ENCODE measurements around the gene SLC19A1.

SLC19A1 gene

DNA sequence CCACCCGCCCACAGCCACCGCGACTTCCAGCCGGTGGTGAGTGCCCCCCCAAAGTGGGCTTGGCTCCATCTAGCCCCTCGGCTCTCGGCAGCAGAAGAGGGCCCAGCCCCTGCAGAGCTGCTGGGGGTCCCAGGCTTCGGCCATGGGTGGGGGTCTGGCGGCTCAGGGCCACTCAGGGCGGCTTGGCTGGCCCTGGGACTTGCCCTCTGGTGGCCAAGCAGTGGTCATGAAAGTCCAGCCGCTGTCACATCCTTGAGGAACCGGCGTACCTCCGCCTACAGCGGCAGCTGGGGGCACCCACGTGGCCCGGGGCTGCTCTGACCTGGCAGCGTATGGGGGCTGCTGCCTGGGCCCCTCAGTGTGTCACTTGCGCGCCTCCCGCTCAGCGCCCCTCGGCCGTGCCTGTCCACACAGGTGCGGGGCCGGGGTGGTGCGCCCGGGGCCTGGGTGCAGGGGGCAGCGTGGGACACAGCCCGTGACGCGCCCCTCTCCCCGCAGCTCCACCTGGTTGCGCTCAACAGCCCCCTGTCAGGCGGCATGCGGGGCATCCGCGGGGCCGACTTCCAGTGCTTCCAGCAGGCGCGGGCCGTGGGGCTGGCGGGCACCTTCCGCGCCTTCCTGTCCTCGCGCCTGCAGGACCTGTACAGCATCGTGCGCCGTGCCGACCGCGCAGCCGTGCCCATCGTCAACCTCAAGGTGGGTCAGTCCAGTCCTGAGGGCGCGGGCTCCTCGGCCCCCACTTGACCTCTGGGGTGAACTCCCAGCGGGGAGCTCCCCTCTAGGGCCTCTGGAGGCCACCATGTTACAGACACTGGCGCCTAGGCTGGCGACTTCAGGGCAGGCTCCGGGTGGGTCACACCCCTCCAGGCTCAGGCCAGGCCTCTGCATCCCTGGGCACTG lies 32.4 kb downstream of the SLC19A1 start:
- Histone ChIP-seq H3K27me3 (ENCODE audit: control insufficient read depth, insufficient read depth, low read length) (no peaks in the 10 kb centered on the region), H3K27ac (no peak overlapping the region), H3K36me3 (ENCODE audit: control insufficient read depth, insufficient read depth, low read length) (no peaks in the 10 kb centered on the region), H3K4me3 (ENCODE audit: low read depth, low read length) (no peak overlapping the region), H3K4me1 (no peaks in the 10 kb centered on the region), H2AFZ (no peak overlapping the region), H3K79me2 (no peaks in the 10 kb centered on the region), H3K9me3 (ENCODE audit: control insufficient read depth, low read length) (no peaks in the 10 kb centered on the region), H3K4me2 (ENCODE audit: low read length) (no peak overlapping the region), H3K9ac (no peak overlapping the region)
- TF ChIP-seq, protein P1, sequence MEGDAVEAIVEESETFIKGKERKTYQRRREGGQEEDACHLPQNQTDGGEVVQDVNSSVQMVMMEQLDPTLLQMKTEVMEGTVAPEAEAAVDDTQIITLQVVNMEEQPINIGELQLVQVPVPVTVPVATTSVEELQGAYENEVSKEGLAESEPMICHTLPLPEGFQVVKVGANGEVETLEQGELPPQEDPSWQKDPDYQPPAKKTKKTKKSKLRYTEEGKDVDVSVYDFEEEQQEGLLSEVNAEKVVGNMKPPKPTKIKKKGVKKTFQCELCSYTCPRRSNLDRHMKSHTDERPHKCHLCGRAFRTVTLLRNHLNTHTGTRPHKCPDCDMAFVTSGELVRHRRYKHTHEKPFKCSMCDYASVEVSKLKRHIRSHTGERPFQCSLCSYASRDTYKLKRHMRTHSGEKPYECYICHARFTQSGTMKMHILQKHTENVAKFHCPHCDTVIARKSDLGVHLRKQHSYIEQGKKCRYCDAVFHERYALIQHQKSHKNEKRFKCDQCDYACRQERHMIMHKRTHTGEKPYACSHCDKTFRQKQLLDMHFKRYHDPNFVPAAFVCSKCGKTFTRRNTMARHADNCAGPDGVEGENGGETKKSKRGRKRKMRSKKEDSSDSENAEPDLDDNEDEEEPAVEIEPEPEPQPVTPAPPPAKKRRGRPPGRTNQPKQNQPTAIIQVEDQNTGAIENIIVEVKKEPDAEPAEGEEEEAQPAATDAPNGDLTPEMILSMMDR (IDR thresholded peaks at IDR 0.05) = no peak

DNA sequence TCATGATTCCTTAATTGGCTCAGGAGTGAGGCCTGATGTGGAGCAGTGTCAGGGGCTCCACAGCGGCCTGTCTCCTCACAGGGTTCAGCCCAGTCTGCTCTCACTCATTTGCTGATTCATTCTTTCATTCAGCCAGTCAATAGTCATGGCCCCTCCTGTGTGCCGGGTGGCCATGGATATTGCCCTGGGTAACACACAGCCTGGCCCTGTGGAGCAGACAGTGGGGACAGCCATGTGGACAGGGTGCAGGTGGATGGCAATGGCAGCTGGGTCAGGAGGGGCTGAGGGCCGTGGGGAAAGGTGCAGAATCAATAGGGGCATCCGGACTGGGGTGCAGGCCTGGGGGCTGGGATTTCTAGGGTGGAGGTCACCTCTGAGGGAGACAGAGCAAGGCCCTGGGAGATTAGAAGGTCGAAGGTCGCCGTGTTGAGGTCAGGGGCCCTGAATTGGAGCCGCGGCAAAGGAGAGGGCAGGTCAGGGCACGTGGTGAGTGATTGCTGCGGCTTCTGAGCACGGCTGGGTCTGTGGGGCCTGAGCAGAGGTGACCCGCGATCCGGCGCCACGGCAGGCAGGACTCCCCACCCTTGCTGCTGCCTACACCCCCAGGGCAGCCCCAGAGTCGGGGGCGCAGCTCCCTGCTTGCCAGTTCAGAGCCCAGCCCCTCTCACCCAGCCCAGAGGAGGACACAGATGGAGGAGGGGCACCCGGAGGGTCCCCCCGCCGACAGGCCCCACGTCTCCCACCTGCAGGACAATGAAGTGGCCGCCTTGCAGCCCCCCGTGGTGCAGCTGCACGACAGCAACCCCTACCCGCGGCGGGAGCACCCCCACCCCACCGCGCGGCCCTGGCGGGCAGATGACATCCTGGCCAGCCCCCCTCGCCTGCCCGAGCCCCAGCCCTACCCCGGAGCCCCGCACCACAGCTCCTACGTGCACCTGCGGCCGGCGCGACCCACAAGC lies 33.4 kb downstream of the SLC19A1 start:
- Histone ChIP-seq H3K9ac (no peak overlapping the region), H3K4me2 (ENCODE audit: low read length) (no peak overlapping the region), H3K27me3 (ENCODE audit: control insufficient read depth, insufficient read depth, low read length) (no peaks in the 10 kb centered on the region), H3K4me1 (no peaks in the 10 kb centered on the region), H2AFZ (no peak overlapping the region), H3K9me3 (ENCODE audit: control insufficient read depth, low read length) (no peaks in the 10 kb centered on the region), H3K4me3 (ENCODE audit: low read depth, low read length) (no peak overlapping the region), H3K36me3 (ENCODE audit: control insufficient read depth, insufficient read depth, low read length) (no peaks in the 10 kb centered on the region), H3K79me2 (no peaks in the 10 kb centered on the region), H3K27ac (no peak overlapping the region)
- TF ChIP-seq, protein P1 (IDR thresholded peaks at IDR 0.05) = no peak

DNA sequence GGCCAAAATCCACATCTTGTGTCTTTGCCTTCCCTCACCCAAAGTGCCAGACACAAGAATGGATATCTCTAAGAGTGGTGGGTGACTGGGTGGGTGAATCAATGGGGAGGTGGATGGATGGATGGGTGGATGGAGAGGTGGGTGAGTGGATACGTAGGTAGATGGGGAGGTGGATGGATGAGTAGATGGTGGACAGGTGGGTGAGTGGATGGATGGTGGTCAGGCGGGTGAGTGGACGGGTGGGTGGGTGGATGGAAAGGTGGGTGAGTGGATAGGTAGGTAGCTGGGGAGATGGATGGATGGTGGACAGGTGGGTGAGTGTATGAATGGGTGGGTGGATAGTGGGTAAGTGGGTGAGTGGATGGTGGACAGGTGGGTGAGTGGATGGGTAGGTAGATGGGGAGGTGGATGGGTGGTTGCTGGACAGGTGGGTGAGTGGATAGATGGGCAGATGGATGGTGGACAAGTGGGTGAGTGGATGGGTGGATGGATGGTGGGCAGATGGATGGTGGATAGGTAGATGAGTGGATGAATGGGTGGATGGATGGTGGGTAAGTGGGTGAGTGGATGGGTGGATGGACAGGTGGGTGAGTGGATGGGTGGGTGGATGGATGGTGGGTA lies 34.2 kb downstream of the SLC19A1 start:
- H3K27me3 ChIP-seq (ENCODE audit: control insufficient read depth, insufficient read depth, low read length) = no peaks in the 10 kb centered on the region
- no peak overlapping the region for H2AFZ ChIP-seq
- H3K4me1 ChIP-seq = no peaks in the 10 kb centered on the region
- no peaks in the 10 kb centered on the region for H3K36me3 ChIP-seq (ENCODE audit: control insufficient read depth, insufficient read depth, low read length)
- H3K4me2 ChIP-seq (ENCODE audit: low read length) = no peak overlapping the region
- TF ChIP-seq, protein P1 (IDR thresholded peaks at IDR 0.05) = no peak
- H3K9me3 ChIP-seq (ENCODE audit: control insufficient read depth, low read length) = no peaks in the 10 kb centered on the region
- H3K4me3 ChIP-seq (ENCODE audit: low read depth, low read length) = no peak overlapping the region
- H3K9ac ChIP-seq = no peak overlapping the region
- H3K79me2 ChIP-seq = no peaks in the 10 kb centered on the region
- no peak overlapping the region for H3K27ac ChIP-seq

DNA sequence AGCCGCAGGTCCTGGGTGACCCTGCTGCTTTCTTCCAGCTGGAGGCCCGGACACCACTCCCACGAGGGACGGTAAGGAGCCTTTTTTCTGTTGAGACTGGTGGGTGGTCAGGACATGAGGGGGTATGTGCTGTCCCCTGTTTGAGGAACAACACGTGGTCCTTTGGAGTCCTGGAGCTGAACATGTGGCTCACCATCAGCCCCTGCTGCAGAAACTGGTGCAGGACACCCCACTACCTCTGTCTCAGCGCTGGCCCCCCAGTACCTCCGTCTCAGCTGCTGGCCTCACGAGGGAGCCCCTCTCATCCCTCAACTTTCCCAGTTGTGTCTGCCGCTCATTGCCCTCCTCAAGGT lies 34.7 kb downstream of the SLC19A1 start:
- Histone ChIP-seq H3K27me3 (ENCODE audit: control insufficient read depth, insufficient read depth, low read length) (no peaks in the 10 kb centered on the region), H3K79me2 (no peaks in the 10 kb centered on the region)

More for the DNA sequence above, 34.7 kb downstream of the SLC19A1 start:
- no peak overlapping the region for H2AFZ ChIP-seq
- H3K9ac ChIP-seq = no peak overlapping the region
- no peak overlapping the region for H3K27ac ChIP-seq
- H3K4me2 ChIP-seq (ENCODE audit: low read length) = no peak overlapping the region
- TF ChIP-seq, protein P1 (IDR thresholded peaks at IDR 0.05) = no peak
- H3K9me3 ChIP-seq (ENCODE audit: control insufficient read depth, low read length) = no peaks in the 10 kb centered on the region
- H3K4me1 ChIP-seq = no peaks in the 10 kb centered on the region
- H3K36me3 ChIP-seq (ENCODE audit: control insufficient read depth, insufficient read depth, low read length) = no peaks in the 10 kb centered on the region
- no peak overlapping the region for H3K4me3 ChIP-seq (ENCODE audit: low read depth, low read length)
